Body of pancreas (tissue), 4 donors: ENCODE results near the gene NIN.

Experiments
- CTCF ChIP-seq, 7 experiments: fragments of 450-650 bp in 4 of 7; fragments of 200-600 bp in 3 of 7; sonication (generic) in 3 of 7; IDR thresholded peaks; one replicate each; pipeline ENCODE4 v1.5.1; 2016 to 2019; ENCODE audit warnings: antibody characterized with exemption in 7 of 7
- POLR2A ChIP-seq, 3 donors: fragments of 450-650 bp; IDR thresholded peaks; one replicate each; pipeline ENCODE4 v1.6.1; 2016; ENCODE audit warnings: antibody characterized with exemption in 3 of 3, mild to moderate bottlenecking in 2 of 3

- TF ChIP-seq CTCF (IDR thresholded peaks at IDR 0.05), result no peak
- TF ChIP-seq POLR2A (IDR thresholded peaks at IDR 0.05), result no peak
Observed at GRCh38 chr14:50705026-50705593, 125.9 kb downstream of the NIN start.
